Natural killer cell treated with Interleukin-12 subunit alpha and Interleukin-12 subunit beta and Interleukin-15 and Interleukin-18, amount 100 ng/mL, for 72 hours (primary cell): ENCODE measurements around the gene VPS11. TPM values are rescaled to one million over a fixed set of nuclear protein-coding genes. Genes with fewer than 3 reads are reported as not detected.
A peak's percentile ranks its signal among the peaks of the same experiment; 100 is the strongest.
"Not testable (repeated sequence)": the region's sequence is repeated elsewhere in the genome, so short reads cannot be mapped to it uniquely, and the experiment has no call there.

Experiments used
- ATAC-seq, 2 donors: fragments of 150-1000 bp; cut with Tn5 transposase in 1 of 2; sonication (Bioruptor Pico), chemical (Tn5 transposase) in 1 of 2; 2 replicates each; pipeline ENCODE4 v1.10.0; 2021
- DNase-seq: peaks from one replicate; pipeline ENCODE4 v3.0.0; 2022; ENCODE audit warnings: low spot score
- H3K27ac Mint-ChIP-seq, 2 donors: 1 replicate in 1 of 2; 2 replicates in 1 of 2; pipeline ENCODE4 v1.8.0; 2022; ENCODE audit warnings: mixed read lengths in 2 of 2, mild to moderate bottlenecking in 1 of 2, moderate library complexity in 1 of 2
- H3K27me3 Mint-ChIP-seq, 2 donors: 1 replicate in 1 of 2; 2 replicates in 1 of 2; pipeline ENCODE4 v1.8.0; 2022; ENCODE audit warnings: mixed read lengths in 2 of 2
- H3K36me3 Mint-ChIP-seq: one replicate; pipeline ENCODE4 v1.8.0; 2022; ENCODE audit warnings: mixed read lengths
- H3K4me1 Mint-ChIP-seq, 2 donors: 1 replicate in 1 of 2; 2 replicates in 1 of 2; pipeline ENCODE4 v1.8.0; 2022; ENCODE audit warnings: low read depth in 2 of 2, mixed read lengths in 2 of 2, mild to moderate bottlenecking in 1 of 2
- H3K4me3 Mint-ChIP-seq: one replicate; pipeline ENCODE4 v1.8.0; 2022; ENCODE audit warnings: mixed read lengths
- H3K9me3 Mint-ChIP-seq: 2 replicates; pipeline ENCODE4 v1.8.0; 2022; ENCODE audit warnings: mixed read lengths
- total RNA-seq, 2 donors: library from RNA; stranded (reverse); gene quantifications; one replicate each; pipeline ENCODE4 v1.2.3, GENCODE V29; 2022

The VPS11 gene
- total RNA-seq, 2 donors from 2014 or later: 34.7 to 42.0 TPM

- H3K27me3 Mint-ChIP-seq: no peaks in the 10 kb centered on the region
- no peaks in the 10 kb centered on the region for H3K9me3 Mint-ChIP-seq
- H3K27ac Mint-ChIP-seq: peak overlapping the region in 1 of 2 donors; percentile 48
- DNase-seq: no peak
- H3K36me3 Mint-ChIP-seq: peaks cover 8% of the 10 kb centered on the region
- peaks cover 16 to 32% of the 10 kb centered on the region in 2 donors for H3K4me1 Mint-ChIP-seq
- peak overlapping the region; percentile 84 for H3K4me3 Mint-ChIP-seq
- ATAC-seq: no peak
These were observed 39.1 kb upstream of the VPS11 start for GRCh38 chr11:119028346-119029068.

- Mint-ChIP-seq H3K9me3 (no peaks in the 10 kb centered on the region), H3K36me3 (peaks cover 5% of the 10 kb centered on the region), H3K27me3 (no peaks in the 10 kb centered on the region), H3K27ac (peak overlapping the region; percentile 48 to 78), H3K4me3 (peak overlapping the region; percentile 84), H3K4me1 (peaks cover 13 to 31% of the 10 kb centered on the region in 2 donors)
- DNase-seq (no peak), ATAC-seq (no peak)
These were observed 38.6 kb upstream of the VPS11 start for GRCh38 chr11:119029069-119029339.

- H3K4me3 Mint-ChIP-seq: peak overlapping the region; percentile 84
- H3K36me3 Mint-ChIP-seq: peaks cover 5% of the 10 kb centered on the region
- no peak for ATAC-seq
- DNase-seq: no peak
- H3K27me3 Mint-ChIP-seq: no peaks in the 10 kb centered on the region
- no peaks in the 10 kb centered on the region for H3K9me3 Mint-ChIP-seq
- H3K27ac Mint-ChIP-seq: peak overlapping the region; percentile 48 to 78
- H3K4me1 Mint-ChIP-seq: peaks cover 9 to 28% of the 10 kb centered on the region in 2 donors
These were observed 38.1 kb upstream of the VPS11 start for GRCh38 chr11:119029340-119030028.

GRCh38 chr11:119030029-119030328, 37.6 kb upstream of the VPS11 start:
- peak overlapping the region; percentile 48 to 78 for H3K27ac Mint-ChIP-seq
- H3K4me1 Mint-ChIP-seq: peaks cover 8 to 24% of the 10 kb centered on the region in 2 donors
- DNase-seq (no peak), ATAC-seq (peak in 1 of 2 donors; percentile 4)
- peaks cover 5% of the 10 kb centered on the region for H3K36me3 Mint-ChIP-seq
- no peaks in the 10 kb centered on the region for H3K9me3 Mint-ChIP-seq
- H3K27me3 Mint-ChIP-seq: no peaks in the 10 kb centered on the region
- H3K4me3 Mint-ChIP-seq: peak overlapping the region; percentile 84

- Mint-ChIP-seq H3K9me3 (no peaks in the 10 kb centered on the region), H3K4me3 (peak within 1 kb of the TSS; percentile 84), H3K4me1 (peaks cover 8 to 19% of the 10 kb centered on the region in 2 donors), H3K27ac (peak within 1 kb of the TSS; percentile 48 to 78), H3K36me3 (peaks cover under 1% of the 10 kb centered on the region), H3K27me3 (no peaks in the 10 kb centered on the region)
- DNase-seq (peak; percentile 99), ATAC-seq (peak; percentile 97 to 98)
These were observed 37.1 kb upstream of the VPS11 start, which contains the start of gene SLC37A4 for GRCh38 chr11:119030329-119031047. Gene SLC37A4 (minus strand): TSS chr11:119030877.

GRCh38 chr11:119031912-119032280, 35.7 kb upstream of the VPS11 start:
- H3K4me3 Mint-ChIP-seq: no peak overlapping the region

GRCh38 chr11:119033421-119033820, 34.2 kb upstream of the VPS11 start:
- not testable (repeated sequence) for H3K4me3 Mint-ChIP-seq, DNase-seq, H3K27me3 Mint-ChIP-seq, H3K27ac Mint-ChIP-seq, H3K9me3 Mint-ChIP-seq, ATAC-seq, H3K36me3 Mint-ChIP-seq
- peaks cover 8 to 14% of the 10 kb centered on the region in 2 donors for H3K4me1 Mint-ChIP-seq

More at GRCh38 chr11:119031912-119032280, 35.7 kb upstream of the VPS11 start:
- ATAC-seq (no peak), DNase-seq (no peak)
- H3K27me3 Mint-ChIP-seq: no peaks in the 10 kb centered on the region
- H3K9me3 Mint-ChIP-seq: no peaks in the 10 kb centered on the region
- no peaks in the 10 kb centered on the region for H3K36me3 Mint-ChIP-seq
- H3K27ac Mint-ChIP-seq: peak overlapping the region in 1 of 2 donors; percentile 9
- peaks cover 8 to 18% of the 10 kb centered on the region in 2 donors for H3K4me1 Mint-ChIP-seq

- Mint-ChIP-seq H3K4me3 (no peak overlapping the region), H3K4me1 (peaks cover 2 to 4% of the 10 kb centered on the region in 2 donors), H3K27ac (no peak overlapping the region), H3K9me3 (no peaks in the 10 kb centered on the region), H3K27me3 (no peaks in the 10 kb centered on the region), H3K36me3 (no peaks in the 10 kb centered on the region)
- ATAC-seq (no peak), DNase-seq (no peak)
These were observed 32.8 kb upstream of the VPS11 start for GRCh38 chr11:119034813-119035212.

- DNase-seq (no peak), ATAC-seq (no peak)
- Mint-ChIP-seq H3K9me3 (no peaks in the 10 kb centered on the region), H3K27ac (no peak overlapping the region), H3K4me3 (no peak overlapping the region), H3K36me3 (no peaks in the 10 kb centered on the region), H3K4me1 (peaks cover 0 to 5% of the 10 kb centered on the region in 2 donors), H3K27me3 (no peaks in the 10 kb centered on the region)
These were observed 28.7 kb upstream of the VPS11 start for GRCh38 chr11:119038884-119039283.

- H3K36me3 Mint-ChIP-seq, H3K4me3 Mint-ChIP-seq, H3K27ac Mint-ChIP-seq, DNase-seq, H3K4me1 Mint-ChIP-seq, ATAC-seq, H3K27me3 Mint-ChIP-seq, H3K9me3 Mint-ChIP-seq: not testable (repeated sequence)
These were observed 28.1 kb upstream of the VPS11 start for GRCh38 chr11:119039471-119039870.

- H3K27ac Mint-ChIP-seq: no peak overlapping the region
- no peak for DNase-seq
- H3K4me3 Mint-ChIP-seq: no peak overlapping the region
- no peaks in the 10 kb centered on the region for H3K27me3 Mint-ChIP-seq
- ATAC-seq: peak in 1 of 2 donors; percentile 65
- H3K36me3 Mint-ChIP-seq: no peaks in the 10 kb centered on the region
- no peaks in the 10 kb centered on the region for H3K9me3 Mint-ChIP-seq
- peaks cover 0 to 5% of the 10 kb centered on the region in 2 donors for H3K4me1 Mint-ChIP-seq
These were observed 25.6 kb upstream of the VPS11 start for GRCh38 chr11:119041821-119042514.

GRCh38 chr11:119042927-119043326, 24.7 kb upstream of the VPS11 start:
- peaks cover 6% of the 10 kb centered on the region for H3K36me3 Mint-ChIP-seq
- H3K9me3 Mint-ChIP-seq: no peaks in the 10 kb centered on the region
- ATAC-seq (no peak), DNase-seq (no peak)
- H3K27ac Mint-ChIP-seq: no peak overlapping the region
- peaks cover 4 to 5% of the 10 kb centered on the region in 2 donors for H3K4me1 Mint-ChIP-seq
- H3K27me3 Mint-ChIP-seq: no peaks in the 10 kb centered on the region
- H3K4me3 Mint-ChIP-seq: no peak overlapping the region

- Mint-ChIP-seq H3K27me3 (no peaks in the 10 kb centered on the region), H3K4me3 (no peak overlapping the region), H3K36me3 (peaks cover 14% of the 10 kb centered on the region), H3K4me1 (peaks cover 12 to 13% of the 10 kb centered on the region in 2 donors), H3K9me3 (no peaks in the 10 kb centered on the region), H3K27ac (no peak overlapping the region)
- ATAC-seq: no peak
- no peak for DNase-seq
These were observed 22.9 kb upstream of the VPS11 start for GRCh38 chr11:119044708-119045107.
